ENCODE results near the gene TNFSF9. TPM values are rescaled to one million over a fixed set of nuclear protein-coding genes. Genes with fewer than 3 reads are reported as not detected.

Gene TNFSF9
- total RNA-seq, 2 experiments from 2014 or later, result 5.1 to 6.3 TPM

Other genes starting within 250 kb of the TNFSF9 start
- not detected for gene ACER1, start 197.4 kb upstream of the TNFSF9 start, total RNA-seq
- 100 to 1,000 TPM; 209 to 212 TPM for gene CLPP, start 169.5 kb upstream of the TNFSF9 start, total RNA-seq
- 10 to 100 TPM; 28.3 to 33.8 TPM for gene ALKBH7, start 158.2 kb upstream of the TNFSF9 start, total RNA-seq
- gene PSPN, start 155.1 kb upstream of the TNFSF9 start, total RNA-seq, result 1 to 10 TPM in 1 of 2 experiments, under 1 TPM in 1; 0.99 to 1.2 TPM
- gene GTF2F1, start 137.9 kb upstream of the TNFSF9 start, total RNA-seq, result 10 to 100 TPM; 61.5 to 66.6 TPM
- 100 to 1,000 TPM; 453 to 471 TPM for gene KHSRP, start 106.2 kb upstream of the TNFSF9 start, total RNA-seq
- under 1 TPM; 0.38 to 0.48 TPM for gene SLC25A41, start 97.3 kb upstream of the TNFSF9 start, total RNA-seq
- 10 to 100 TPM; 14.2 to 15.3 TPM for gene SLC25A23, start 71.2 kb upstream of the TNFSF9 start, total RNA-seq
- gene CRB3, start 66.8 kb upstream of the TNFSF9 start, total RNA-seq, result under 1 TPM; 0.38 to 0.75 TPM
- gene DENND1C, start 49.2 kb upstream of the TNFSF9 start, total RNA-seq, result 10 to 100 TPM; 59.8 to 61.1 TPM
- 1 to 10 TPM; 7.4 to 8.9 TPM for gene TUBB4A, start 28.7 kb upstream of the TNFSF9 start, total RNA-seq
- gene CD70, start 60.1 kb downstream of the TNFSF9 start, total RNA-seq, result 10 to 100 TPM; 41.2 to 43.3 TPM
- 100 to 1,000 TPM; 101 to 104 TPM for gene TNFSF14, start 139.1 kb downstream of the TNFSF9 start, total RNA-seq
- gene C3, start 189.6 kb downstream of the TNFSF9 start, total RNA-seq, result under 1 TPM; 0.74 to 0.88 TPM
- gene GPR108, start 206.6 kb downstream of the TNFSF9 start, total RNA-seq, result 10 to 100 TPM; 63.2 to 74.7 TPM
- 10 to 100 TPM; 42.6 to 43.4 TPM for gene TRIP10, start 208.7 kb downstream of the TNFSF9 start, total RNA-seq
- gene SH2D3A, start 236.4 kb downstream of the TNFSF9 start, total RNA-seq, result 10 to 100 TPM; 18.1 to 20.3 TPM
- gene VAV1, start 241.7 kb downstream of the TNFSF9 start, total RNA-seq, result 10 to 100 TPM; 59.5 to 59.7 TPM

Measured in activated CD8-positive, alpha-beta memory T cell treated with anti-CD3 and anti-CD28 coated beads for 36 hours (primary cell).